Skin of body (tissue), 2 donors: ENCODE results near the gene SCARF1. TPM values are rescaled to one million over a fixed set of nuclear protein-coding genes. Genes with fewer than 3 reads are reported as not detected.

Experiments used
- DNase-seq: peaks from one replicate; lab custom pipeline; 2025; lab: John Stamatoyannopoulos, UW
- total RNA-seq: library from RNA; depleted of rRNA; stranded (reverse); fragments of >200 nt; gene quantifications from one replicate; pipeline ENCODE4 v1.2.3, GENCODE V29; 2014

The SCARF1 gene
- total RNA-seq, 1 donor from 2014 or later = 6.7 TPM

GRCh38 chr17:1628856-1629503 is 16.6 kb downstream of the SCARF1 start:
- peak; percentile 68 for DNase-seq

- DNase-seq = peak; percentile 40
Observed at GRCh38 chr17:1627982-1628855, 17.3 kb downstream of the SCARF1 start, which contains the start of gene SLC43A2. TSS of gene SLC43A2 (minus strand) at chr17:1628834. CDS start at chr17:1627874, 960 bp downstream.

- no peak for DNase-seq
Observed at GRCh38 chr17:1627182-1627981, 18.1 kb downstream of the SCARF1 start.

DNA sequence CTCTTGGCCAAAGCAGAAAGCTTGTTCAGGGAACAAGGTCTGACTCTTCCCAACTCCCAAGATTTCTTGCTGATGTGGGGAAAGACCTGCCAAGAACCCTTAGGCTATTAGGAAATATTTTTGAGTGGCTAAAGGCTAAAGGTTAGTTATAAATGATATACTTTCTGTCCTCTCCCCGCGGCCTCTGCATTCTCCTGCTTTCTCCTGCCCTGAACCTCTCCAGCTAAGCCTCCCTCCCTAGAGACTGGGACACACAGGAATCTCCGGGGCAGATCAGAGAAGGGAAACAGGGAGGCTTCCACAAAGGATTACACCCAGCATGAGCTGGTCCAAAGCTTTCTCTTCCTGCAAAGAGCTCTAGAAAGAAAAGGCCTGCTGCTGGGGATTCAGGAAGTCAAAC is 19.2 kb downstream of the SCARF1 start:
- no peak for DNase-seq

- DNase-seq = no peak
Observed at GRCh38 chr17:1625581-1625980, 20.0 kb downstream of the SCARF1 start.

DNA sequence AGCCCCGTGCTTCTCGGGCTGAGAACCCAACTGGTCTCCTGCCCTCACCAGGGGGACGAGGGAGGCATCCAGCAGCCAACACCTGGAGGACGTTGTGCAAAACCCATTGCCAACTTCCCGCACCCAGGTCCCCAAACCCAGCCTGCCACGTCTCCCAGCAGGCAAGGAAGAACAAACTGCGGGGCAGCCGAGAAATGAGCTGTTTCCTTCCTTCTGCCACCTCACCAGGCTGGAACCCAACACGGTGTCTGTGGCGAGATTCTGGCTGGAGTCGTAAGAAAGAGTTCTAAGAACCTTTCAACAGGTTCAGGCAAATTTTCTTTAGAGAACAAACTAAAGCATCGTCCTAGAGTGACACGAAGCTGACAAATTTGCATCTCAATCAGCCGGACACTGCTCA is 20.5 kb downstream of the SCARF1 start:
- DNase-seq = no peak

GRCh38 chr17:1624650-1625049 is 20.9 kb downstream of the SCARF1 start:
- no peak for DNase-seq

GRCh38 chr17:1623057-1623630 is 22.4 kb downstream of the SCARF1 start:
- no peak for DNase-seq

DNA sequence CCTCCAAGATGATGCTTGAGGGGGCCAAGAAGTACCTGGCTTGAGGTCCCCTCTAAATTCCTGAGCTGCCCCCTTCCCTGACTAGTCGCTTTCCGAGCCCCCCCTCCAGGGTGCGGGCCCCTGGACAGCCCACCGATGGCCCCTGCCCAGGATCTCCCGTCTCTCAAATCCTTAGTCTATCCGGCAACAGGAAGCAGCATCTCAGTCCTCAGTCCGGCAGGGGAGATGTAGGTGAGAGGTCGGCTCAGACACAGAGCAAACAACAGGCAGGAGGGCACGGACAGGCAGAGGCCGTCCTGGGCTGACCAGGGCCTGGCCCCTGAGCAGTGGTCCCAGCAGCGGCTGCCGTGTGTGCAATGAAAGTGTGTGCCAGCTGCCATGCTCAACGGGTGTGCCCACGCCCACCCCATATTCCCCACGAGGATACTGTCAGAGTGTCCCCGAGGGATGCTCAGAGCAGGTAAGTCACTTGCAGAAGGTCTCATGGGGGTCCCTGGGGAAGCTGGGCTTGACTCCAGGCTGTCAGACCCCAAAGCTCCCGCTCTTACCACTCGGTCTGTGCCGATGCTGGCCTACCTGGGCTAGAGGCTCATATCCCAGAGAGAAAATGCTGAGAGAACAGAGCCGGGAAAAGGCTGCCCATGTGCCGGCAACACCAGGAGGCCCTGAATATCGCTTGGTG is 24.1 kb downstream of the SCARF1 start:
- no peak for DNase-seq

- DNase-seq = no peak
Observed at GRCh38 chr17:1620486-1620885, 25.0 kb downstream of the SCARF1 start.

GRCh38 chr17:1617620-1618174 is 27.8 kb downstream of the SCARF1 start:
- no peak for DNase-seq

DNA sequence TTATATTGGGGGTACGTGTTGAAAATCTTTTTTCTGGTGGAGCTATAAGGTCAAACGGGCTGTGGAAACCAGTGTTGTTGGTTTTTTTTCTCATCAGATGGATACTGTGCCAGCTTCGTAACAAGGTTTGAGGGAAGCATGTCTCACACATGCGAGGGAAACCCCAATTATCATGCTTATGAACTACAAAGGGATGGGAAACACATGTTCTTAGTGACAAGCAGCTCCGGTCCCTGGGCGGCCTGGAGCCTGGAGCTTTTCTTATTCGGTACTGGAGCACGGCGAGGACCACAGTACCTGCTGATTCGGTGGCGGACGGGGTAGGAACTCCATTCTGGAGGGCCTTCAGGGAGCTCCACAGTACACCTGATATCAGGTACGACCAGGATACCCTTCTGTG is 29.4 kb downstream of the SCARF1 start:
- peak; percentile 25 for DNase-seq

GRCh38 chr17:1612400-1612799 is 33.1 kb downstream of the SCARF1 start:
- no peak for DNase-seq

- DNase-seq = no peak
Observed at GRCh38 chr17:1611715-1612114, 33.8 kb downstream of the SCARF1 start.

DNA sequence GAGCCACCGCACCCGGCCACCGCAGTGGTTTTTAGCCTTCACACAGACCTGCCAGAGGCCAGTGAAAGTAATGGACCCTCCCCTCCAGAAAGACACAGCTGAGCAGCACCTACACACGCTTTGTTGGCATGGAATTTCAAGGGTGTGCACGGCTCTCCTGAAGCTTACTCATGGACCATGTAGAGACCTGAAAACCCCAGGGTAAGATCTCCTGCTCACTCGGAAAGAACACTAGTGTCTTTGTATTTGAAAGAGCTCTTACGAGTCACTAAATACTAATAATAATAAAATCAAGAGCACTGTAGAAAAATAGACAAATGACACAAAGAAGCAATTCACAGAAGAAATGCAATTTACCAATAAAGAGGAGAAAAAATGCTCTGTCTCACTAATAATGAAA is 36.9 kb downstream of the SCARF1 start:
- no peak for DNase-seq

- DNase-seq = no peak
Observed at GRCh38 chr17:1607971-1608320, 37.6 kb downstream of the SCARF1 start.

DNA sequence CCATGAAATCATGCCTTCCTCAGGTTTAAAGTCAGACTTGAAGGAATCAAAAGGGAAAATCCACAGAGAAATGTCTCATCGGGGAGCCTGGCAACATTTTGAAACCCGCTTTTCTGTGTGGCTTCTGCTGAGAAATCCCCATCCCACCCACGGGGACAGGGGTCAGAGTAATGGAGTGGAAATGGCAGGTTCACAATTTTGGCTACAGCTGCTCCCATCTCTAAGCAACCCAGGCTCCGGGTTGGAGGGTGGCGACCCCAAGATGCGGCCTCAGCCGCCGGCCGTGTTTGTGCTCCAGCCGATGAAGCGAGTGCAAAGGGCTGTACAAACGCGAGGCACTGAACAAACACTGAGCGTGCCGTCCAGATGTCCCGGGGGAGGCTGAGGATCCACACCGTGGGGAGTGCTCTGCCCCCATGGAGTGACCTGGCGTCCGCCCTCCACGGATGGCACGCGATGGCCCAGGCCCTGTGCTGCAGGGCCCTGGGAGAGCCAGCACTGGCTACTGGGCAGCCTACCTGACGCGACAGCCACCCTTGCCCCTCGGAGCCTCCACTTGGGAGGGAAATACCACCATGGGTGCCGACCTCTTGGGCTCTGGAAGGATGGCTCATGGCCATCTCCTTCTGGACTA is 39.1 kb downstream of the SCARF1 start:
- DNase-seq = no peak

- DNase-seq = no peak
Observed at GRCh38 chr17:1605681-1606351, 39.7 kb downstream of the SCARF1 start.

GRCh38 chr17:1604831-1605528 is 40.6 kb downstream of the SCARF1 start:
- no peak for DNase-seq
